ENCODE results near the gene PHF2. TPM values are rescaled to one million over a fixed set of nuclear protein-coding genes. Genes with fewer than 3 reads are reported as not detected.

Gene PHF2
- total RNA-seq, 2 experiments from 2014 or later, result 22.1 to 23.5 TPM

GRCh38 chr9:93613174-93613573 is 36.8 kb downstream of the PHF2 start:
- ChIA-PET CTCF (no interaction called here), POLR2A (no interaction called here)
- peaks cover 11% of the 10 kb centered on the region for H3K9me3 Mint-ChIP-seq (ENCODE audit: insufficient read depth)
- peaks cover 6% of the 10 kb centered on the region for H3K4me1 Mint-ChIP-seq (ENCODE audit: low read depth)
- H3K27ac Mint-ChIP-seq, result no peak overlapping the region
- ATAC-seq (no peak), DNase-seq (no peak)
- H3K4me3 Mint-ChIP-seq, result no peak overlapping the region
- H3K27me3 Mint-ChIP-seq (ENCODE audit: low read depth), result no peaks in the 10 kb centered on the region
- H3K36me3 Mint-ChIP-seq (ENCODE audit: low read depth), result peaks cover 18% of the 10 kb centered on the region

DNA sequence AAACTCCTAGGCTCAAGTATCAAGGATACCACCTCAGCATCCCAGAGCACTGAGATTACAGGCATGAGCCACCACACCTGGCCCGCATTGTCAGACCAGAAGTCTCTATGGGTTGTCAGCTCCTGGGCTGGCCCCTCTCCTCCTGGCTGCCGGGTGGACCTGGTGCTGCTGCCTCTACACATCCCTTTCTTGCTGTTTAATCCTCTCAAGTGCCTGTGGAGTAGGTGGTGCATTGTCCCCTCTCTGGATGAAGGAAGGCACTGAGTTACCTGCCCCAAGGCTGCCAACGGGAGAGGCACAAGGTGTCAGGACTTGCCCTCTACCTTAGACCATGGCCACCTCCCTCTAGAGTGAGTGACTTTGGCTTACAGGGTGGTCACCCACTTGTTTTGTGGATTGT is 37.4 kb downstream of the PHF2 start:
- Mint-ChIP-seq H3K36me3 (ENCODE audit: low read depth) (peaks cover 18% of the 10 kb centered on the region), H3K27me3 (ENCODE audit: low read depth) (no peaks in the 10 kb centered on the region), H3K4me3 (no peak overlapping the region), H3K4me1 (ENCODE audit: low read depth) (peaks cover 6% of the 10 kb centered on the region), H3K27ac (no peak overlapping the region), H3K9me3 (ENCODE audit: insufficient read depth) (peaks cover 6% of the 10 kb centered on the region)
- POLR2A ChIA-PET, result no interaction called here
- no peak for ATAC-seq
- DNase-seq, result no peak
- CTCF ChIA-PET, result no interaction called here

- Mint-ChIP-seq H3K4me3 (no peak overlapping the region), H3K9me3 (ENCODE audit: insufficient read depth) (no peaks in the 10 kb centered on the region), H3K36me3 (ENCODE audit: low read depth) (peaks cover 9% of the 10 kb centered on the region), H3K4me1 (ENCODE audit: low read depth) (peaks cover 6% of the 10 kb centered on the region), H3K27me3 (ENCODE audit: low read depth) (no peaks in the 10 kb centered on the region), H3K27ac (no peak overlapping the region)
- ChIA-PET CTCF (no interaction called here), POLR2A (no interaction called here)
- DNase-seq (no peak), ATAC-seq (no peak)
Measured at GRCh38 chr9:93614830-93615468, 38.6 kb downstream of the PHF2 start.

- Mint-ChIP-seq H3K27me3 (ENCODE audit: low read depth) (no peaks in the 10 kb centered on the region), H3K4me3 (no peak overlapping the region), H3K27ac (no peak overlapping the region), H3K4me1 (ENCODE audit: low read depth) (peaks cover 6% of the 10 kb centered on the region), H3K9me3 (ENCODE audit: insufficient read depth) (no peaks in the 10 kb centered on the region), H3K36me3 (ENCODE audit: low read depth) (peaks cover 5% of the 10 kb centered on the region)
- DNase-seq (no peak), ATAC-seq (no peak)
- CTCF ChIA-PET, result no interaction called here
- POLR2A ChIA-PET, result no interaction called here
Measured at GRCh38 chr9:93616044-93616443, 39.7 kb downstream of the PHF2 start.

GRCh38 chr9:93617273-93617672 is 40.9 kb downstream of the PHF2 start:
- ATAC-seq (no peak), DNase-seq (no peak)
- Mint-ChIP-seq H3K4me1 (ENCODE audit: low read depth) (peaks cover under 1% of the 10 kb centered on the region), H3K36me3 (ENCODE audit: low read depth) (no peaks in the 10 kb centered on the region), H3K4me3 (no peak overlapping the region), H3K9me3 (ENCODE audit: insufficient read depth) (no peaks in the 10 kb centered on the region), H3K27ac (no peak overlapping the region), H3K27me3 (ENCODE audit: low read depth) (no peaks in the 10 kb centered on the region)
- POLR2A ChIA-PET, result no interaction called here
- CTCF ChIA-PET, result no interaction called here

GRCh38 chr9:93619272-93619775 is 42.9 kb downstream of the PHF2 start:
- DNase-seq, result no peak
- POLR2A ChIA-PET, result no interaction called here
- CTCF ChIA-PET, result no interaction called here
- Mint-ChIP-seq H3K27ac (no peak overlapping the region), H3K4me1 (ENCODE audit: low read depth) (no peaks in the 10 kb centered on the region), H3K9me3 (ENCODE audit: insufficient read depth) (no peaks in the 10 kb centered on the region), H3K27me3 (ENCODE audit: low read depth) (no peaks in the 10 kb centered on the region), H3K4me3 (no peak overlapping the region), H3K36me3 (ENCODE audit: low read depth) (no peaks in the 10 kb centered on the region)
- no peak for ATAC-seq

DNA sequence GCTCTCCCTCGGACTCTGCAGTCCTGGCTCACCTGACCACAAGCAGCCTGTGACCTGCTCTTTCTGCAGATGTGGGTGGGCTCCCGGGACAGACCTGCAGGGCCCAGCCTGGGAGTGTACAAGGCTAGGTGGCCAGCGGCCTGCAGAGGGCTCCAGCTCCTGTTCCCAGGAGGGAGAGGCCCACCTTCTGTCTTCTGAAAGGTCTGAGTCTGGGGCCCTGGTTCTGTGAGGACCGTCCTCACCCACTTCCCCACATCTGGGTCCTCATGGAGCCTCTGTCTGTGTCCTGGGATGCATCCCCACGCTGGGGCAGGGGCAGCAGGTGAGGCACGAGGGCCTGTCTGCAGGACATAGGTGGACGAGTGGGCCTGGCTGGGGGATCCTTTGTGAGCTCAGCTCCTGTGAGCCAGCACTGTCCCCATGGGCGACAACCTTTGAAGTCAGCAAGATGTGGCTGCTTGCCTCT is 43.7 kb downstream of the PHF2 start:
- Mint-ChIP-seq H3K27me3 (ENCODE audit: low read depth) (no peaks in the 10 kb centered on the region), H3K9me3 (ENCODE audit: insufficient read depth) (no peaks in the 10 kb centered on the region), H3K4me1 (ENCODE audit: low read depth) (no peaks in the 10 kb centered on the region), H3K27ac (no peak overlapping the region), H3K4me3 (no peak overlapping the region), H3K36me3 (ENCODE audit: low read depth) (no peaks in the 10 kb centered on the region)
- POLR2A ChIA-PET, result no interaction called here
- ATAC-seq, result no peak
- no peak for DNase-seq
- CTCF ChIA-PET, result no interaction called here

GRCh38 chr9:93620881-93621820 is 44.8 kb downstream of the PHF2 start:
- Mint-ChIP-seq H3K36me3 (ENCODE audit: low read depth) (peaks cover under 1% of the 10 kb centered on the region), H3K9me3 (ENCODE audit: insufficient read depth) (no peaks in the 10 kb centered on the region), H3K4me3 (no peak overlapping the region), H3K27ac (no peak overlapping the region), H3K27me3 (ENCODE audit: low read depth) (no peaks in the 10 kb centered on the region), H3K4me1 (ENCODE audit: low read depth) (no peaks in the 10 kb centered on the region)
- POLR2A ChIA-PET, result no interaction called here
- no peak for DNase-seq
- CTCF ChIA-PET, result no interaction called here
- no peak for ATAC-seq

DNA sequence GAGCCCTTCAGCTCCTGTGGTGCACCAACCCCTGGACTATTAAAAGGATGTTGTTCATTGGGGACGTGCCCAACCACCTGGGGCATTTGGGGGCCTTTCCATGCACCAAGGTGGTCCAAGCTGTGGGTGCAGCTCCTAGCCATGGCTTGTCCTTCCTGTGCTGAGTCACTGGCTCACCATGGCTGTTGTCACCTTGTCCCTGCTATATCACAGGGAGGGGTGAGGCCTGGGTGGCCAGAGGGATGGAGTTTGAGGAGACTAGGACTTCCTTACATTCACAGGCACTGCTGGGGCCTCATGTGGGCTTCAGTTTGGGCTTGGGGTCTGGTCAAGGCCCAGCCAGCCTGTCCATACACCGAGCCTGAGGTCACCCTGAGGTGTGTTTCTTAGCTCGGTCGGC is 45.5 kb downstream of the PHF2 start:
- CTCF ChIA-PET, result no interaction called here
- H3K27me3 Mint-ChIP-seq (ENCODE audit: low read depth), result no peaks in the 10 kb centered on the region
- POLR2A ChIA-PET, result no interaction called here
- H3K4me3 Mint-ChIP-seq, result no peak overlapping the region
- DNase-seq (no peak), ATAC-seq (no peak)
- H3K9me3 Mint-ChIP-seq (ENCODE audit: insufficient read depth), result no peaks in the 10 kb centered on the region
- H3K36me3 Mint-ChIP-seq (ENCODE audit: low read depth), result peaks cover 2% of the 10 kb centered on the region
- no peaks in the 10 kb centered on the region for H3K4me1 Mint-ChIP-seq (ENCODE audit: low read depth)
- no peak overlapping the region for H3K27ac Mint-ChIP-seq

DNA sequence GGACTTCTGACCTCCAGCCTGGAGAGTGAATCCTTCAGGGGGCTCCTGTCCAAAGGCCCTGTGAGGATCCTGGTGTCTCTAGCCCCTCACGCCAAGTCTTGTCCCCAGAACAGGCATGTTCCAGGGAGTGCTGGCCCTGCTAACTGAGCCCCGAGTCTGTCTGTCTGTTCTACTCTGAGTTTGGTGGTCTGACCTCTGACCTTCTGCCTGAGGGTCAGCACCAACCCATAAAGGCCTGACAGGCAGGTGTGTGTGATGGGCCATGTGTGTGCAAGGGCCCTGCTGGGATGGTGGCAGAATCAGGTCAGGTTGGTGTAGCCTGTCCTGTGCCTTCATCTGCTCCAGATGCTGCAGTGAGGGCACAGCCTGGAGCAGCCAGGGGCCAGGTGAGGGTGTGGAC is 46.3 kb downstream of the PHF2 start:
- POLR2A ChIA-PET, result no interaction called here

GRCh38 chr9:93623753-93624152 is 47.4 kb downstream of the PHF2 start:
- DNase-seq (no peak), ATAC-seq (no peak)
- H3K27me3 Mint-ChIP-seq (ENCODE audit: low read depth), result no peaks in the 10 kb centered on the region
- ChIA-PET POLR2A (no interaction called here), CTCF (no interaction called here)
- H3K4me3 Mint-ChIP-seq, result no peak overlapping the region
- H3K27ac Mint-ChIP-seq, result no peak overlapping the region
- H3K9me3 Mint-ChIP-seq (ENCODE audit: insufficient read depth), result peaks cover 13% of the 10 kb centered on the region
- H3K36me3 Mint-ChIP-seq (ENCODE audit: low read depth), result peaks cover 12% of the 10 kb centered on the region
- H3K4me1 Mint-ChIP-seq (ENCODE audit: low read depth), result no peaks in the 10 kb centered on the region

More for the DNA sequence above, 46.3 kb downstream of the PHF2 start:
- Mint-ChIP-seq H3K4me1 (ENCODE audit: low read depth) (no peaks in the 10 kb centered on the region), H3K27me3 (ENCODE audit: low read depth) (no peaks in the 10 kb centered on the region), H3K36me3 (ENCODE audit: low read depth) (peaks cover 5% of the 10 kb centered on the region), H3K27ac (no peak overlapping the region), H3K9me3 (ENCODE audit: insufficient read depth) (peaks cover 3% of the 10 kb centered on the region), H3K4me3 (no peak overlapping the region)
- CTCF ChIA-PET, result no interaction called here
- no peak for ATAC-seq
- DNase-seq, result no peak

- Mint-ChIP-seq H3K9me3 (ENCODE audit: insufficient read depth) (peaks cover 13% of the 10 kb centered on the region), H3K4me1 (ENCODE audit: low read depth) (no peaks in the 10 kb centered on the region), H3K4me3 (no peak overlapping the region), H3K27me3 (ENCODE audit: low read depth) (no peaks in the 10 kb centered on the region), H3K27ac (no peak overlapping the region), H3K36me3 (ENCODE audit: low read depth) (peaks cover 12% of the 10 kb centered on the region)
- no peak for ATAC-seq
- DNase-seq, result no peak
- CTCF ChIA-PET, result no interaction called here
- POLR2A ChIA-PET, result no interaction called here
Measured at GRCh38 chr9:93624431-93624834, 48.0 kb downstream of the PHF2 start.

Data from activated CD8-positive, alpha-beta T cell treated with anti-CD3 and anti-CD28 coated beads, Interleukin-2, amount 10 ng/mL, durations not matched to agents 7 days and 5 days (primary cell).